Skin epidermis (tissue), 12 donors: Measurements from ENCODE around the gene TSPAN13.

Experiments used
- H3K27ac ChIP-seq, 21 experiments: fragments of 200-600 bp; sonication (generic) in 11 of 21; one replicate each; pipeline ENCODE4 v1.5.0; 2020; ENCODE audit warnings: mild to moderate bottlenecking in 3 of 21, inconsistent platforms in 2 of 21, moderate library complexity in 2 of 21
- H3K4me3 ChIP-seq, 7 experiments: fragments of 200-600 bp; sonication (generic) in 2 of 7; one replicate each; pipeline ENCODE4 v1.5.0; 2020; ENCODE audit warnings: inconsistent platforms in 2 of 7, mild to moderate bottlenecking in 2 of 7, moderate library complexity in 1 of 7

The TSPAN13 gene

GRCh38 chr7:16803881-16804673 lies 50.5 kb downstream of the TSPAN13 start:
- Histone ChIP-seq H3K4me3 (no peak overlapping the region), H3K27ac (peak overlapping the region in 1 of 21 experiments; percentile 23)

- Histone ChIP-seq H3K27ac (peak within 1 kb of the TSS in 1 of 21 experiments; percentile 23), H3K4me3 (no peak within 1 kb of the TSS)
These were observed 51.3 kb downstream of the TSPAN13 start, which contains the start of gene AGR2 for GRCh38 chr7:16804674-16805439. Gene AGR2 (minus strand): TSS chr7:16804999. CDS start chr7:16801796, 3,203 bp downstream.

GRCh38 chr7:16805441-16805840 lies 51.9 kb downstream of the TSPAN13 start:
- H3K4me3 ChIP-seq: no peak overlapping the region
- no peak overlapping the region for H3K27ac ChIP-seq

GRCh38 chr7:16810112-16810511 lies 56.6 kb downstream of the TSPAN13 start:
- H3K27ac ChIP-seq: no peak overlapping the region
- no peak overlapping the region for H3K4me3 ChIP-seq

- Histone ChIP-seq H3K27ac (no peak overlapping the region), H3K4me3 (no peak overlapping the region)
These were observed 57.0 kb downstream of the TSPAN13 start for GRCh38 chr7:16810573-16810972.

DNA sequence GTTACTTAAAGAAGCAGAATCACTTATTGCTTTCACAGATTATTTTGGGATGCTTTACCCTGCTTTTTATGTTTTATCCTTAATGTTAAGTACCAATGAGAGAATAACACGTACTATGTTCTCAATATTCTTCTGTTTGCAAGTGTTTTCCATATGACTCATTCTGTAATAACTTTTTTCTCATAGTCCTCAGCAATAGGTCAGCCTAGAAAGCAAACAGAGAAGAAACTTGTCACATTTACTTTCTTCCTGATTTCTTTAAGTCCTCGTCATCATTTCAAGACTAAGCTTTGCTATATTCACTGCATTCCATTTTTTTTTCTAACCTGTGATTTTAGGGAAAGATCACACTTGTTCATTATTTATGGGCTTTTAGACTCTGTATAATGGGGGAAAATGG lies 58.0 kb downstream of the TSPAN13 start:
- H3K4me3 ChIP-seq: no peak overlapping the region
- H3K27ac ChIP-seq: no peak overlapping the region

DNA sequence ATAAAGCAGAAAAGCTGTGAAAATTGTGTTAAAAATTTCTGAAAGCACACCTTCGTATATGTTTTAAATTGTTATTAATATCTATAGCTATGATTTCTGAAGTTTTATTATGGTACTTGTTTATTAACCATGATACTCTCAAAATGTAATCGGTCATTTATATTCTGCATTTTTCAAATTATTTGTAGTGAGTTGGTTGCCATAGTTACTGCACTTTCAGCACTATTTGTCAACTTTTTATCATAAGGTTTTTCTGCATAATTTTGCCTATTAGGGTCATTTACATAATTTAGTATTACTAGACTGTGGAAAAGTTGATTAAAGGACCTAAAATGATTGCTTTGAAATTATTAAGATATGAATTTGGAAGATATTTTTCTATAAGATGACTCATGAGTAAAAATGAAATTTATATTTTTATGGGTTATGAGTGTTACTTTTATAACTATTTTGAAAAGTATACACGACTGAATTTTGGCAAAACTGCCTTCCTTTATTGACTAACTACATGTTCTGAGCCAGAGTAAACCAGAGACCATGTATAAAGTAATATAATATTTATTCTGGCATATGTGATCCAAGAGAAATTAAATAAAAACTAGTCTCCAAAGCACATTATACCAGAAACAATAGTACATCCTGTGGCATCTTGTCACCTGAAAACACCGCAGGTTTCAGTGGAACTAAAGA lies 59.1 kb downstream of the TSPAN13 start:
- Histone ChIP-seq H3K4me3 (no peak overlapping the region), H3K27ac (no peak overlapping the region)

DNA sequence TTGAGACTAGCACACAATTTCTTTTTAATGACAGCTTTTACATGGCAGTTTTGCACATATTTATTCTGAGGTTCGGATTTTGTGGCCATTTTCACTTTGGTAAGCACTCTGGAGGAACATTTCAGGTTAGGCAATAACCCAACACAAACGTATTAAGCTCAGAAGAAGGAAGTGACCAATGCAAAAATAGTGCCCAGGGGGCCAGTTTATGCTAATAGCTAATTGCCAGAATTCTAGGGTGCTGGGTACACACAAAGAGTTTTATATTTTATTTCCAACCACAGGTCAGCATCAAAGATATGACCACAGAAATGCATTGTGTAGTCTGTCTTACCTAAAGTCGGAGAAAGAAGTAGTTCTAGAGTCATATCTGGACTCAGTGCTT lies 59.7 kb downstream of the TSPAN13 start:
- H3K4me3 ChIP-seq: no peak overlapping the region

DNA sequence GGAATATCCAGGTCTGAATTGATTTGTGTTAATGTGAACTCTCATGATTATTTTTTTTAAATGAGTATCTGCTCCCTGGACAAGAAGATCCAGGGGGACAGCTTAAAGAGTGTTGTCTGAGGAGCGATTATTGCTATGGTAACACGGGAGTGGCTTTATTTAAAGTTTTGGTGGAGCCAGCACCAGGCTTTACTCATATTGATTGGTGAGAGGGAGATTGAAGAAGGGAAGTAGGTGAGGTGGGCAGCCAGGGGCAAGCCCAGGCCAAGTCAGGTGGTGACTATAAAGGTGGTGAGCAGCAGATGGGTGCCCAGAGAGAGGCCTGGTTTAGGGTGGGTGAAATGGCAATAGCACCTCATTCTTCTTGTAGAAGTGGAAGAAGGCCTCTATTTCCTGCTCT lies 61.4 kb downstream of the TSPAN13 start:
- no peak overlapping the region for H3K27ac ChIP-seq
- H3K4me3 ChIP-seq: no peak overlapping the region

More for the DNA sequence above, 59.7 kb downstream of the TSPAN13 start:
- no peak overlapping the region for H3K27ac ChIP-seq

DNA sequence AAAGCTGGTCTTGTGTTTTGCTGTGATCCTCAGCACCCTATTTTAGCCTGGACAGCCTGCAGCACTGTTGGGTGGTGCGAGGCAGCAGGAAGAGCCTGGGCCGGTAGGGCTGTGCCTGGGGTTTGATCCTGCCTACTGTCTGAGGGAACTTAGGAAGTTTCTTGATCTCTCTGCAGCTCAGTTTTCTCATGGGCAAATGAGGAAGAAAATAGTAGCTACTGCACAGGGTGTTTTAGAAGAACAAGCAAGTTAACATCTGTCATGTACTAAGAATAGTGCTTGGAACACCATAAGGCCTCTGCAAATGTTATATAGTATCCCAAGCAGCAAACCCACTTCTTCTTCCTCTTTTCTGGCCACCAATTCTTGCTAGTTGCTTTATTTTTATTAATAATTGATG lies 63.3 kb downstream of the TSPAN13 start:
- H3K4me3 ChIP-seq: no peak overlapping the region
- H3K27ac ChIP-seq: peak overlapping the region in 3 of 21 experiments; percentile 13 to 57 (median 20)

- no peak overlapping the region for H3K4me3 ChIP-seq
- no peak overlapping the region for H3K27ac ChIP-seq
These were observed 64.0 kb downstream of the TSPAN13 start for GRCh38 chr7:16817536-16817935.

- no peak overlapping the region for H3K4me3 ChIP-seq
- H3K27ac ChIP-seq: no peak overlapping the region
These were observed 65.2 kb downstream of the TSPAN13 start for GRCh38 chr7:16818732-16819131.

- no peak overlapping the region for H3K4me3 ChIP-seq
These were observed 68.5 kb downstream of the TSPAN13 start for GRCh38 chr7:16822029-16822428.

DNA sequence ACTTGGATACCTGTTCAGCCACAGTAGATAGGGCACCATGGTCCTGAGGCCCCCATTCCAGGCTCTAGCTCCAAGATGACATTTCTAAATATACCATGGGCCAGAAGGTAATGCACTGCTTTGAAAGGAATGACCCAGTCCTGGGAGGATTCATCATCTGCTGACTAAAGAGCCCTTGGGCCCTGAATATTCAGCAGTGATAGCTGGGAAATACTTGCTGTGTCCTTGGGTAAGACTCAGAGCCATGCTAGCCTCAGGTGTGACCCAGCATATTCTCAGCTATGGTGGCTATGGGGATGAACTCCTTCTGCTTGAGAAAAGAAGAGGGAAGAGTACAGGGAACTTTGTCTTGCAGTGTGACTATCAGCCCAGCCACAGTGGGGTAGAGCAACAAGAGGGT lies 72.5 kb downstream of the TSPAN13 start:
- no peak overlapping the region for H3K27ac ChIP-seq
- H3K4me3 ChIP-seq: no peak overlapping the region

More at GRCh38 chr7:16822029-16822428, 68.5 kb downstream of the TSPAN13 start:
- H3K27ac ChIP-seq: no peak overlapping the region

- Histone ChIP-seq H3K4me3 (no peak overlapping the region), H3K27ac (no peak overlapping the region)
These were observed 79.8 kb downstream of the TSPAN13 start for GRCh38 chr7:16833373-16833772.
